ENCODE results near the gene LPIN1.
"Not testable (repeated sequence)": the region's sequence is repeated elsewhere in the genome, so short reads cannot be mapped to it uniquely, and the experiment has no call there.

LPIN1 gene

DNA sequence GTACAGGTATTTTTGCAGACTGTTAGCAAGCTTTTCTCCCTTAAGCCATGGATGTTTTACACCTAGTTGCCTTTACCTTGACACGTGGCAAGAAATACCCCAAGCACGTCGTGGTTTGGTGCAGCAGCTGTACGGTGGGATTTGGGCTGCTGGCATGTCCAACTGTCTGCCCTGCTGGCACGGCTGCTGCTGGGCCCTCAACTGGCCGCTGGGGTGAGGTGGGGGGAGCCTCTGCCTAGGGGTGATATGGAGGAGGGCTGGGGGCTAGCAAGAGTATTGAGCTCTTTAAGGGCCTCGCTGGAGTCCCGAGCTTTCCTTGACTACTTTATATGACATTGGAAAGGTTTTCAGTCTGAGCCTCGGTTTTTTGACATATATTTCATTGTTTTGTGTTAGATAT lies 41.6 kb downstream of the LPIN1 start:
- peak; percentile 32 for DNase-seq

DNA sequence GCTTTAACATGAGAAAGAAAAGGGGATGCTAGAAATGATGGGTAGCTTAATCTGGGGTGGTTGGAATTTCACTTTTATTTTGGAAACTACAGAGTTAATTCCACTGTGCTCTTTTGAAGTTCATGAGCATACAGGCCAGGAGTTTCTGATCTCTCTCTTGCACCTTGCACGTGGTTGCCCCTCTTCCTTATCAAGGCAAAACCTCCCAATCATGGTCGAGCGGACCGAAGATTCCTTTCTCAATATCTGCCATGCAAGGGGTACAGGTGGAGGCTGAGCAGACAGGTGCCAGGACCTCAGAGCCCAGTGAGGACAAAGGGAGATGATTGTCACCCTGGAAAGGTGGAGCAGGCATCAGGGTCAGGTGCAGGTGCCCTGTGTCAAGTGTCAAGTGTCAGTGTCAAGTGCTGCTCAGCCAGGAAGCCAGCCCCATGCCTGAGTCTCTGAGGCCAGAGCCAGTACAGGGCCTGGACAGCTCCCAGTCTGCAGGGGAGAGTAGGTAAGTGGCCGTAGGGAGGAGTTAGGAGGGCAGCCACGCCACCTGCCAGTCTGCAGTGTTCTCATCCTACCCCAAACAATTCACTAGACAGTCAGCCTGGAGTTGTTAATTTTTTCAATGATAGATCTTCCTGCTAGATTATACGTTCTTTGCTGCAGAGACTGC lies 42.2 kb downstream of the LPIN1 start:
- peak; percentile 40 for DNase-seq

DNA sequence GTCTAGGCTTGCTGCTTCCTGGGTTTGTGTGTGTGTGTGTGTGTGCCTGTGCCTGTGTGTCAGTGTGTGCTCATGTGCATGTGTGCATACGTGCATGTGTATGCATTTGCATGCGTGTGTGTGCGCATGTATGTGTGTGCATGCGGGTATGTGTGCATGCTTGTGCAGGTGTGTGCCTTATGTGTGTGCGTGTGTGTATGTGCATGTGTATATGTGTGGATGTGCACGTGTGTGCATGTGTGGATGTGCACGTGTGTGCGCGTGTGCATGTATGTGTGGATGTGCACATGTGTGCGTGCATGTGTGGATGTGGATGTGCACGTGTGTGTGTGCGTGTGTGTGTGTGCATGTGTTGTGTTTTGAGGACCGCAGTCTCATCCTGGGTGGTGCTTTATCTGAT lies 42.8 kb downstream of the LPIN1 start:
- DNase-seq: peak; percentile 8

DNA sequence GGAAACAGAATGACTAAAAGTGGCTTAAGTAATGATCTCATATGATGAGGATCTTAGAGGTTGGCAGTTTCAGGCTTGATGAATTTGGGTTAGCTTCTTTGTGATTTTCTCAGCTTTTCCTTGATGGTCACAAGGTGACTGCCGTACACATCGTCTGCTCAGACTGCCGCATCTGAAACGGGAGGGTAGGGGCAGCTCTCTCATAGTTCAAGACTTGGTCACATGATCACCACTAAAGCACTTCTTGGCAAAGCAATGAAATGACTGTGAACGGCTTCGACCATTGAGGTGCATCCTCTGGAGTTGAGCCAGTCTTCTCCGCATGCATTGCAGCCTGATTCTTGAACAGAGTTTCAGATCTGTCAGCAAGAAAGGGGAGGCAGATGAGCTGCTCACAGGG lies 43.8 kb downstream of the LPIN1 start:
- DNase-seq: peak; percentile 39

DNA sequence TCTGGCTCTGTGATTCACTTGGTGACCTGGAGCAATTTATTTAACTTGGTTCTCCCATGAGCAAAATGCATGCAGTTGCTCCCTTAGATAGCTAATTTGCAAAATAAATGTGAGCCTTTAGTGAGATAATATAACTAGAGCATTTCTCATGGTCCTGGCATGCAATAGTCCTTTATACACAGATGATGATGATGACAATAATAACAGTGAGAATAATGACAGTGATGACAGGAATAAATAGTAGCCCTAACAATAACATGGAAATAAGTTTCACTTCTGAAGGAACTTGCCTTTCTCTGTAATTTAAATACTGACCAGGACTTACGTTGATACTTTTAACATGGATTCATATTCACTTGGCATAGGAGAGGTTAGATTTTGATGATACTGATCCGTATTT lies 49.2 kb downstream of the LPIN1 start:
- DNase-seq: no peak

DNA sequence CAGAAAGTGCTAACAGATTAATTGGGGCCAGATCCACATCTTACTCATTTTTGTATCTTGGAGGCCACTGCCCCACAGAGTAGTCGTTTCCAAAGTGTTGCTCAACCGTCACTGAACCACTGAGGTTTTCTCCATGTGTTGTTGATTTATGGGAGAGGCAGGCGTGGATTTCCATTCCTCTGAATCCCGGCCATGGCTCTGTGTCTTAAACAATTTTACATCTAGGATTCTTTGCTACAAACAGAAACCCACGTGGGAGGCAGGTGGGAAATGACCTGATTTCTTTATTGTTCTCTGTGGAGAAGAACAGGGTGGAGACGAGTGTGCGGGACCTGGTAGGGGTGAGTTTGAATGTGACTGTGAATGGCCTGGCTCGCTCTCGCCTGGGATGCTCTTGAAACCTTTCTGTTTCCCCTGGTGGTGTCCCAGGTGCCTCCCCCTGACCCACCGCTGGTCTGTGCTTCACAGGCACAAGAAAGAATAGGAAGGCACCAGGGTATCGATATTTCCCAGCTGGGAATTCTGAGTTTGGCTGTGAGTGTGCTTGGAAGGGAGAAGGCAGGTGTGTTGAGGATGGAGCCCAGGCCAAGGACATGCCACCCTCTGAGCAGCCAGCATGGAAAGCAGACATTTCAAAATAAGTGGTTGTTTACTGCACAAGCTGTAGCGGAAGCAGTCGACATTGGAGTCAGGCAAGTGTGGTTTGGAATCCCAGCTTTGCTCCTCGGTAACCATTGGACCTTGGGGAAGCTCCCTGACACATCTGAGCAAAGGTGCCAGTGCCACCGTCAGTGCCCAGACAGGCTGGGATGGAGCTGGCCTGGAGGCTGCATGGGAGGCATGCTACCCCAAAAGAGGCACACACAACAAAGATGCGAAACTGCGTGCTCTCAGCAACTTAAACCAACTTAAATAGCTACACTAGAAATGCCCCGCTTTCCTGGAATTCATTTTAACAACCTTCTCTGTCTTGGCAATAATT lies 50.0 kb downstream of the LPIN1 start:
- DNase-seq: peak; percentile 37

DNA sequence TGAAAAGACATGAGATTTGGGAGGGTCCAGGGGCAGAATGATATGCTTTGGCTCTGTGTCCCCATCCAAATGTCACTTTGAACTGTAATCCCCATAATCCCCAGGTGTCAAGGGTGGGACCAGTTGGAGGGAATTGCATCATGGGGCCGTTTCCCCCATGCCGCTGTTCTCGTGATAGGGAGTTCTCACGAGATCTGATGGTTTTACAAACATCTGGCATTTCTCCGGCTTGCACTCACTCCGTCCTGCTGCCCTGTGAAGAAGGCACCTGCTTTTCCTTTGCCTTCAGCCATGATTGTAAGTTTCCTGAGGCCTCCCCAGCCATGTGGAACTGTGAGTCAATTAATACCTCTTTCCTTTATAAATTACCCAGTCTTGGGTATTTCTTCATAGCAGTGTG lies 51.4 kb downstream of the LPIN1 start:
- DNase-seq: peak; percentile 18

DNA sequence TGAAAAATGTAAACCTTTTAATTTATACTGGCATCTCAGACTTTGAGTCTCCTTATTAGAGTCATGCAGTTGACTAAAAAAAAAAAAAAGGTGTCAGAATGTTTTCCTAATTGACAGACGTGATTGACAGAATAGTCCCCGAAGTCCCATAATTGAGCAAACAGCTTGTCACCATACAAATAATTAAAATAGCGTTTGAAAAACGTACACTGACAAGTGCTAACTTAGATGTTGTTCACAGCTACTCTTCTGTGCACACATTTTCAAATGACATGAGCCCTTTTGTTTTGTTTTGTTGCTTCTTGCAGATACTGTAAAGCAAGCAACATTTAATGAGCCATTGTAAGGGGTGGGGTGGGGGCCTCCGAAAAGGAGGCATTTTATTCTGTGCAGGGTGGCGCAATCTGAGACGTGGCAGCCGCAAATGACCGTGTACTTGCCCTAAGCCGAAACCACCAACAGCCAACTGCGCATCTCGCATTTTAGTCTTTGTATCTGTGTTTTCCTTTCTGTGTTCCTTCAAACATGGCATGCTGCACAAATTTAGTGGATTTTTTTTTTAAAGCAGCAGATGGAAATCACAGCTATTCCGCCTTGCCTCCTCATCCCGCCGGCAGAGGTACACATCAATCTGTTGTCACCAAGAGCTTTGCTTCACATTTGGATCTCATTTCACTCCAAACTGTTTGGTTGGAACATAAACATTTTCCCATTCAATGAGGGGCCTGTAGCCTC lies 52.4 kb downstream of the LPIN1 start:
- no peak for DNase-seq

DNA sequence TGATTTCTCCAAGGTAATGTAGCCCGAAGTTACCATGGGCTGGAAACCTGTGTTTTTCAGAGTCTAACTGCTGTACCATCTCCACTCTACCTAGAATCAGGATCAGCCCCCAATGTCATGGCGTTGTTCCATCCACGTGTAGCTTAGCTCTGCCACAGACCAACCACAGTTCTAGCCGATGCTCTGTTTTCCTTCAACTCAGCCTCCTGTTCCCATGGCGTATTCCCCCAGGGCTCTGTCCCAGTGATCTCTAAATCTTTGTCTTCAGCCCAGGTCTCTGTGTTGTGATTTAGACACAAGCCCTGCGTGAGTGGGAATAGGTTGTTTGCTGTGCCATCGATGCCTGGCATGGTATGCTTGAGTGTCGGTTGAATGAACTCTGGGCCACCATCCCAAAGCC lies 53.4 kb downstream of the LPIN1 start:
- DNase-seq: peak; percentile 26

DNA sequence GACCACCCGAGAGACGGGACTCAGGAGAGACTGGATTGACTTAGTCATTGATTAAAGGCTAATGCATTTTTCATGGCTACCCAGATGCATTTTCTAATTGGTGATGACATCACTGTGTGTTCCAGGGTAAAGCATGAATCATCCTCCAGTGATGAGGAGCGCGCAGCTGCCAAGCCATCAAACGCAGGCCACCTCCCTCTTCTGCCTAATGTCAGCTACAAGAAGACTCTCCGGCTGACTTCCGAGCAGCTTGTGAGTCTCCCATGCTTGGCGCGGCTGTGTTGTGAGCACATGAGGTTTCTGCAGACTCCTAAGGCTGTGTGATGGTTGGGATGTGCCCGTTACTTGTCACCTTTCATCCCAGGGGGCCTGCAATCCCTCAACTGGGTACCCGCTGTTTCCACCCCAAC lies 56.4 kb downstream of the LPIN1 start:
- DNase-seq: peak; percentile 42

DNA sequence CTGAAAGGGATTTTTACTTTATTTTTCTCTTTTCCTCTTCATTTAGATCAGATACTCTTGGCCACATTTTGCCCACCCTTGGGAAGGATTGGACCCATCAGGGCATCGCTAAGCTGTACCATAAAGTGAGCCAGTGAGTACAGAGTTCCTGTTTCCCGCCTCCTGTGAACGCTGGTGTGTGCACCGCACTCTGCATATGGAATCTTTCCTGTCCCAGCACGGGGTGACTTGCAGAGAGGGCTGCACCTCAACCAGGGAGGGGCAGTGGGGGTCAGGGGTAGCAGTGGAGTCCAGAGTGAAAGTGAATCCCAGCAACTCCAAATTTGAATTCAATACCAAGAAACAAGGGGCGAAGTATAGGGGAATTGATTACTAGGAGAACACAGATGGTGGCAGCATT lies 58.6 kb downstream of the LPIN1 start:
- DNase-seq: peak; percentile 8

DNA sequence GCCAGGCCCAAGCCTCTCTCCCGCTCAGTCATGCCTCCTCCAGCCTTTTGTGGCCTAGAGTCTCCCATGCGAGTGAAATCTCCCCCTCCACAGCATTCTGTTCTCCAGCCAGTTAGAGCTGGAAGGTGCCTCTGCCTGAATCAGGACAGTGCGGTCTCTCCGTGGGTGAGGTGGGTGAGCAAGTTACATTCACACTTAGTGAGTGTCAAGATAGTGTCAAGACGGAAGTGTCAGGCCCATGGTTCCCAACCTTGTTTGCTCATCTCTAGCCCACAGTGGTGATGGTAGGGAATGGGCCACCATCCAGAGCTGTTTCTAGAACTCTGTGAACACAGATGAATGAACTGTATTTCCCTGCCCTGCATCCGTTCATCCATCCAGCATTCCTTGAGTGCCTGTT lies 59.5 kb downstream of the LPIN1 start:
- DNase-seq: peak; percentile 36

DNA sequence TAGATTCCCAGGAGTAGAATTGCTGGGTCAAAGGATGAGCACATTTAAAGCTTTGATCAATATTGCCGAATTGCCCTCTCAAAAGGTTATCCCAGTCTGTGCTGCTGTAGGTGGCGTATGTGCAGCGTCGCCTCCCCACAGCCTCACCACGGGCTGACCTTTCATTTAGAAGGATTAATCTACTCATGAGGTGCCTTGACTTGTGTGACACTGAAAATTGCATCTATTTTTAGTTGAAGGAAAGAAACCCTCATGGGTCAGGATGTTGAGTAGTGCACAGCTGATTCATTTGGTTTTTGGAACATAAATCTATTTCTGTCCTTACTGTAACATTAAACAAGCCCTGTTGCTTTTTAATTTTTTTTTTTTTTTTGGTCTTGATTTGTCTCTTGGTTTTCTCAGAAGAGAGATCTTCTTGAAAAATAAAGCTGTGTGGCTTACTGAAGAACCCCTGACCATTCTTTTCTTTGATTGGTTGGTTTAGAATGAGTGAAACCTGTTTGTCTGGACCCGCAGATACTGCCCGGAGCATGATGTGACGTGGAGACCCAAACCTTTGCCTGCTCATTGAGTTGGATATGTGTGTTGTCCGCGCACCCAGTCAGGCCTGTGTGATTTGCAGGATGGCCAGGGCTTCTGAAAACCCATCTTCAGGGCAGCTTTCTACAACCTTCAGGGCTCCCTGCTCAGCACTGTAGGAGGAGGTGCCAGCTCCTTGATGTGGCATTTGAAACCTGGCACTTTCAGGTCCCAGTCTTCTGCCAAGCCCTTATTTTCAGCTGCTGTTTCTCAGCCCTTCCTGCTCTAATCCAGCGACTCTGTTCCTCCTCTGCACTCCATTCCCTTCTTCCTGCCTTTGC lies 61.0 kb downstream of the LPIN1 start:
- DNase-seq: no peak

DNA sequence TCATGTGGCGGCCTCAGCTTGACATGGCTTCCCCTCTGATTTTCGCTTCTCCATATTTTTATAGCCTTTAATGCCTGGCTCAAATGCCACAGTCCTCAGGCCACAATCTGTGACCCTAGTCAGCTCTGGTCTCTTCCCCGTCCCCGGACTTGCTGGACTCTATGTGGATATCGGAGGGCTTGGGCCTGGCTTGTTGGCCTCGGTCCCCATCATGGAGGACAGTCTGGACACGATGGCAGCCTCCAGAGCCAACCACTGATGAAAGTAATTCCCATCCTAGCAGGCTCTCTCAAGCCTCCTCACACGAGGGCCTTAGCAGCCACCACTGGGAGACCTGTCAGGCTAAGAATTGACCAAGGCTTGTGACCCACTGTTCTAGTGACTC lies 61.6 kb downstream of the LPIN1 start:
- no peak for DNase-seq

DNA sequence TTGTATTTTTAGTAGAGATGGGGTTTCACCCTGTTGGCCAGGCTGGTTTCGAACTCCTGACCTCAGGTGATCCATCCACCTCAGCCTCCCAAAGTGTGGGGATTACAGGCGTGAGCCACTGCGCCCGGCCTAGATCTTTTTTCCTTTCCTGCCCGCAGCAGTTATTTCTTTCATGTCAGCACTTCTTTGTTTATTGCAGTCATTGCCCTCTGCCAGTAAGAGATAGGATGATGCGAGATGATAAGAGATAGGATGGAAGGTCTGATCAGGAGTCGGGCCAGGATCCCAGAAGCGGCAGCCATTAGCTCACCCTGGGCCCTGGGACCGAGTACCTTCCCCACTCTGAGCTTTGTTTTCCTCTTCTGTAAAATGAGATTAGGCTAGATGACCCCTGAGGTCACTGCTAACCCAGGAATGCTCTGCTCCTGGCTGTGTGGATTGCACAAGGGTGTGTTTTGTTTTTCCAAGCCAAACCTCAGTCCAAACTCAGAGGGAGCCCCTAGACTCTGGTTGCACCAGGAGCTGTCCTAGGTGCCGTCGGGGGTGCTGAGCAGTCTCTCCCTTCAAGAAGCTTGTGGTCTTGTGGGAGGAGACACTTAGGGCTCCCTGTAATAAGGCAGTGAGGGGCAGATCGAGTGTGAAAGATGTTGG lies 63.3 kb downstream of the LPIN1 start:
- DNase-seq: no peak

DNA sequence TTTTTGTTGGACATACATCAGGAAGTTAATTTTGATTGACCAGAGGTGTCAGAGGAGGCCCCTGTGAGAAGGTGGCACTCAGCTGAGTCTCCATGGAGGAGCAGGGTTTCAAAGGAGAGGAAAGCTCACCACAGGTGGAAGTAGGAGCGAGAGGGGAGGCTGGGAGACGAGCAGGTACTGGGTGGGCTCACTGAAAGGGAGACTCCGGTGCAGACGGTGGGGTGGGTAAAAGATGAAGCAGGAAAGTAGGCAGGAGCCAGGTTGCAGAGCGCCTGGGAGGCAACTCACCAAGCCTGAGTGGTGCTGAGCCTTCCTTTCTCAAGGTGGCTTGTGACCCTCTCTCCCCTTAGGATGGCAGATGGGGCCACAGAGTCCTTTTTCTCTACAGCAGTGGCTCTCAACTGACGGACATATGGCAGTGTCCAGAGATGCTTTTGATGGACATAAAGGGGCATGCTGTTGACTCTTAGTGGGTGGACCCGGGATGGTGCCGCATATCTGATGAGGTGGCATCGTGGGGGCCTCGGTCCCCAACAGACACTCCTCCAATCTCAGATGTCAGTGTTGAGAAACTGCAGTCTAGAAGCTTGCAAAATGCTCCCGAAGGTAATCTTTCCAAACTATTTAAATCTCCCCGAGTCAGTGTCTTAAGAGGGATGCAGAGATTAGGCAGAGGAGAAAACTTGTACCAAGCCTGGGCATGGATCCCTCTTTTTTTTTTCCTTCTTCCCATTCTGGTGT lies 64.0 kb downstream of the LPIN1 start:
- DNase-seq: peak; percentile 25

DNA sequence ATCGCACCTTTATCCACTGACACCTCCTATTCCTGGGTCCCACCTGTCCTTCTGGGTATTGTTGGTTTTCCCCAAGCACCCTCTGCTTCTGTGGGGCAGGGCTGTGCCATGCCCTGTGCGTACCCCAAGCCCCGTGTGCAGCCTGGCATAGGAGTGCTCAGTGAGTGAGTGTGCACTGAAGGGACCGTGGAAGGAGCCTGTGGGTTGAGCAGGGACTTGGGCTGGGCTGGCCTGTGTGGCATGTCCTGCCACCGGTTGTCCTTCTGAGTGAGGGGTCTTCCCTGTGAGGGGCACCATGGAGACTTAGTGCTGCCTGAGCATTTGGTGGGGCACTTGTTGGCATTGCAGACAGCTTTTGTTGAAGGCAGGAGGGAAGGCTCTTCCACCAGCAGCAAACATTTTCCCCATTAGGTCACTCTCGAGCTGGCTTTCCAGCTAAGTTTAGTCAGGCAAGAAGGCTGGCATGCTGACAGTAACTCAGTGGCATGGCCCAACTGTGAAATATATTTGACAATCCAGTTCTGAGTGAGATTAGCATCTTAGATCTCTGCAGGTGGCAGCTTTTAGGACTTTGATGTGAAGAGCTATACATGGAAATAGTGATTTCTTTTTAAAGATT lies 64.7 kb downstream of the LPIN1 start:
- DNase-seq: no peak

DNA sequence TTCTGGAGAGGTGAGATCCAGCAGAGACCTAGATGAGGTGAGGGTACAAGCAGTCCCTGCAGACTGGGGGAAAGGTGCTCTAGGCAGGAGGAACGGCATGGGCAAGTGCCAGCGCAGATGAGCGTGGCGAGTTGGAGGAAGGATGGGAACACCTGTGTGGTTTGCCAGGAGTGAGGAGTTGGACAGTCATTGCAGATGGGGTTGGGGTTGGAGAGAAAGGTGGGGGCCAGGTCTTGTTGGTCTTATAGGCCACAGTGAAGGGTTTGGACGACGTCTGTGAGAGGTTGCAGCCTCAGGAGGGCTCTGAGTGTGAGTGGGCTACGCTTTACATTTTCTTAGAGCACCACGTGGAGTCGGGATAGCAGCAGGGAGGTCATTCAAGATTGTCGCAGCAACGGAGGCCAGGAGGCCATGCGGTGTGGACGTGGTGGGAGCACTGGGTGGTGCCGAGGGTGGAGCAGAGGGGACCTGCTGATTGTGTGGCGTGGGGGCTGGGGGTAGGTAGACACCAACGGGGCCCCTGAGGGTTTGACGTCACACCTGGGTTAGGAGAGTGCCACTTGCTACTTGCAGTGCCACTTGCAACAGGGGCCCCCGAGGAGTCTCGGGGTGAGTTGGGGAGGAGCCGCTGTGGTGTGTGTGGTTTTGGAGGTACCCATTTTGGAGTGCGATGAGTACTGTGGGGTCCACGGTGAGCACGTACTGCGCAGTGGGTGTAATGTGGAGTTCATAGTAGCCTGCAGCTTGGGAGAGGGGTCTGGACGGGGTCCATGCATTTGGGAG lies 66.2 kb downstream of the LPIN1 start:
- no peak for DNase-seq

DNA sequence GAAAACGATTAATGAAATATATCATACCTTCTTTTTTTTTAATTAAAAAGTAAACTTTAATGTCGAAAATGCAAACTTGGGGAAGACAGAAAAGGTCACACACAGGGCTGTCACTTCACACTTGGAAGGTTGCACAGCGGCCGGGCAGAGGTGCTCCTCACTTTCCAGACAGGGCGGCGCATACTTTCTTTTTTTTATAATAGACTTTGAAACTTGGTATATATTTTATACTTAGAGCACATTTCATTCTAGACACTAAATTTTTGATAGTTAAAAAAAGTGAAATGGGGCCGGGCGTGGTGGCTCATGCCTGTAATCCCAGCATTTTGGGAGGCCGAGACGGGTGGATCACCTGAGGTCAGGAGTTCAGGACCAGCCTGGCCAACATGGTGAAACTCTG lies 66.9 kb downstream of the LPIN1 start:
- not testable (repeated sequence) for DNase-seq

DNA sequence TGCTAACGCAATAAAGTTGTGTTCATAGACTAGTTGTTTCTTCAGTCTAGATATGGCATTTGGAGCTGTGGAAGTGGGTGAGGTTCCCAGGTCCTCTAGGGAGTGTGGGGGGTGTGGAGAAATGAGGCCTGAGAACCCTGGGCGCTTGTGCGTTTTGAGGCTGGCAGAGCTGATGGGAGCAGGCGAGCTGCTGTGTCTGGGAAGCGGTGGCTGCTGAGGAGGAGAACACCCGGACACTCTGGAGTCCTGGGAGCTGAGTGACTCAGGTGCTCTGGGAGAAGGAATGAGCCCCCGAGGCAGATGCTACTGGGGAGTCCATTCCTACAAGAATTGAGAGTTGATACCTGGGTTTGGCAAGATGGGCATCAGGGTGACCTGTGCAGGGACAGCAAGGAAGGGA lies 67.5 kb downstream of the LPIN1 start:
- no peak for DNase-seq

All from activated CD8-positive, alpha-beta memory T cell treated with anti-CD3 and anti-CD28 coated beads, Interleukin-2, amount 50 U/mL, for 48 hours (primary cell).